ENCODE data around the gene NTF4. TPM values are rescaled to one million over a fixed set of nuclear protein-coding genes. Genes with fewer than 3 reads are reported as not detected.

NTF4 gene
- total and polyA plus RNA-seq, 8 donors: 0.63 to 6.2 (median 0.97) TPM

GRCh38 chr19:49017666-49018351 lies 46.8 kb downstream of the NTF4 start:
- peak; percentile 35 to 50 for TF ChIP-seq CTCF (IDR thresholded peaks at IDR 0.05)
- Histone ChIP-seq H3K4me3 (peak overlapping the region; percentile 25 to 43), H3K4me1 (peaks cover 11 to 23% of the 10 kb centered on the region in 2 donors), H3K27ac (no peak overlapping the region), H3K36me3 (peaks cover 0 to 34% of the 10 kb centered on the region in 2 donors), H3K27me3 (peaks cover 0 to 43% of the 10 kb centered on the region in 2 donors), H3K9me3 (no peaks in the 10 kb centered on the region)
- peak in 3 of 4 donors; percentile 41 to 85 (median 52) for DNase-seq
- ATAC-seq: peak; percentile 61
- intact Hi-C loops (cut with DNase I): no loop called here

GRCh38 chr19:49017041-49017665 lies 47.5 kb downstream of the NTF4 start, which contains the start of gene LHB:
Gene LHB (minus strand): TSS chr19:49017091. CDS start chr19:49017081, 10 bp downstream.
- Histone ChIP-seq H3K4me1 (peaks cover 11 to 23% of the 10 kb centered on the region in 2 donors), H3K9me3 (no peaks in the 10 kb centered on the region), H3K4me3 (peak within 1 kb of the TSS; percentile 25 to 43), H3K36me3 (peaks cover 0 to 38% of the 10 kb centered on the region in 2 donors), H3K27me3 (peaks cover 0 to 43% of the 10 kb centered on the region in 2 donors), H3K27ac (no peak within 1 kb of the TSS)
- no peak for TF ChIP-seq CTCF (IDR thresholded peaks at IDR 0.05)
- DNase-seq (no peak), ATAC-seq (no peak)
- intact Hi-C loops (cut with DNase I): no loop called here

- DNase-seq (no peak), ATAC-seq (no peak)
- Histone ChIP-seq H3K9me3 (no peaks in the 10 kb centered on the region), H3K36me3 (peaks cover 0 to 47% of the 10 kb centered on the region in 2 donors), H3K4me1 (peaks cover 11 to 23% of the 10 kb centered on the region in 2 donors), H3K27ac (no peak overlapping the region), H3K27me3 (peaks cover 0 to 42% of the 10 kb centered on the region in 2 donors), H3K4me3 (no peak overlapping the region)
- intact Hi-C loops (cut with DNase I): no loop called here
- no peak for TF ChIP-seq CTCF (IDR thresholded peaks at IDR 0.05)
These were observed 48.4 kb downstream of the NTF4 start for GRCh38 chr19:49016067-49016839.

GRCh38 chr19:49014870-49015255 lies 49.8 kb downstream of the NTF4 start:
- DNase-seq (no peak), ATAC-seq (no peak)
- intact Hi-C loops (cut with DNase I): no loop called here
- peaks cover 11 to 23% of the 10 kb centered on the region in 2 donors for H3K4me1 ChIP-seq
- no peak overlapping the region for H3K4me3 ChIP-seq
- no peak overlapping the region for H3K27ac ChIP-seq
- H3K36me3 ChIP-seq: peaks cover 0 to 61% of the 10 kb centered on the region in 2 donors
- H3K9me3 ChIP-seq: no peaks in the 10 kb centered on the region
- no peak for TF ChIP-seq CTCF (IDR thresholded peaks at IDR 0.05)
- H3K27me3 ChIP-seq: peaks cover 0 to 28% of the 10 kb centered on the region in 2 donors
